ENCODE data around the gene GLRA3.

GLRA3 gene

GRCh38 chr4:174674305-174674840 lies 154.7 kb downstream of the GLRA3 start:
- H3K9me3 ChIP-seq (ENCODE audit: control insufficient read depth, insufficient read depth, low read length), result no peaks in the 10 kb centered on the region
- H3K4me3 ChIP-seq (ENCODE audit: low read depth, low read length), result no peak overlapping the region
- H3K9ac ChIP-seq (ENCODE audit: low read depth, low read length), result no peak overlapping the region
- no peaks in the 10 kb centered on the region for H3K36me3 ChIP-seq (ENCODE audit: control insufficient read depth, insufficient read depth, low read length)
- H3K4me1 ChIP-seq (ENCODE audit: control insufficient read depth, insufficient read depth, low read length), result peaks cover 3% of the 10 kb centered on the region
- H3K27me3 ChIP-seq (ENCODE audit: control insufficient read depth, insufficient read depth, low read length), result no peaks in the 10 kb centered on the region

- Histone ChIP-seq H3K9ac (ENCODE audit: low read depth, low read length) (no peak overlapping the region), H3K4me3 (ENCODE audit: low read depth, low read length) (no peak overlapping the region), H3K4me1 (ENCODE audit: control insufficient read depth, insufficient read depth, low read length) (peaks cover 3% of the 10 kb centered on the region), H3K36me3 (ENCODE audit: control insufficient read depth, insufficient read depth, low read length) (no peaks in the 10 kb centered on the region), H3K27me3 (ENCODE audit: control insufficient read depth, insufficient read depth, low read length) (no peaks in the 10 kb centered on the region), H3K9me3 (ENCODE audit: control insufficient read depth, insufficient read depth, low read length) (no peaks in the 10 kb centered on the region)
These were observed 155.2 kb downstream of the GLRA3 start for GRCh38 chr4:174673865-174674264.

- Histone ChIP-seq H3K4me1 (ENCODE audit: control insufficient read depth, insufficient read depth, low read length) (peaks cover 3% of the 10 kb centered on the region), H3K4me3 (ENCODE audit: low read depth, low read length) (no peak overlapping the region), H3K36me3 (ENCODE audit: control insufficient read depth, insufficient read depth, low read length) (no peaks in the 10 kb centered on the region), H3K9me3 (ENCODE audit: control insufficient read depth, insufficient read depth, low read length) (no peaks in the 10 kb centered on the region), H3K9ac (ENCODE audit: low read depth, low read length) (no peak overlapping the region), H3K27me3 (ENCODE audit: control insufficient read depth, insufficient read depth, low read length) (no peaks in the 10 kb centered on the region)
These were observed 156.8 kb downstream of the GLRA3 start for GRCh38 chr4:174672276-174672675.

GRCh38 chr4:174669270-174669669 lies 159.8 kb downstream of the GLRA3 start:
- H3K36me3 ChIP-seq (ENCODE audit: control insufficient read depth, insufficient read depth, low read length), result no peaks in the 10 kb centered on the region
- H3K9ac ChIP-seq (ENCODE audit: low read depth, low read length), result no peak overlapping the region
- no peak overlapping the region for H3K4me3 ChIP-seq (ENCODE audit: low read depth, low read length)
- H3K27me3 ChIP-seq (ENCODE audit: control insufficient read depth, insufficient read depth, low read length), result no peaks in the 10 kb centered on the region
- peaks cover 3% of the 10 kb centered on the region for H3K4me1 ChIP-seq (ENCODE audit: control insufficient read depth, insufficient read depth, low read length)
- H3K9me3 ChIP-seq (ENCODE audit: control insufficient read depth, insufficient read depth, low read length), result no peaks in the 10 kb centered on the region

- Histone ChIP-seq H3K36me3 (ENCODE audit: control insufficient read depth, insufficient read depth, low read length) (no peaks in the 10 kb centered on the region), H3K9me3 (ENCODE audit: control insufficient read depth, insufficient read depth, low read length) (no peaks in the 10 kb centered on the region), H3K4me3 (ENCODE audit: low read depth, low read length) (no peak overlapping the region), H3K4me1 (ENCODE audit: control insufficient read depth, insufficient read depth, low read length) (no peaks in the 10 kb centered on the region), H3K27me3 (ENCODE audit: control insufficient read depth, insufficient read depth, low read length) (no peaks in the 10 kb centered on the region), H3K9ac (ENCODE audit: low read depth, low read length) (no peak overlapping the region)
These were observed 163.2 kb downstream of the GLRA3 start for GRCh38 chr4:174665799-174666198.

- Histone ChIP-seq H3K36me3 (ENCODE audit: control insufficient read depth, insufficient read depth, low read length) (no peaks in the 10 kb centered on the region), H3K4me1 (ENCODE audit: control insufficient read depth, insufficient read depth, low read length) (no peaks in the 10 kb centered on the region), H3K27me3 (ENCODE audit: control insufficient read depth, insufficient read depth, low read length) (no peaks in the 10 kb centered on the region), H3K9me3 (ENCODE audit: control insufficient read depth, insufficient read depth, low read length) (no peaks in the 10 kb centered on the region), H3K9ac (ENCODE audit: low read depth, low read length) (no peak overlapping the region), H3K4me3 (ENCODE audit: low read depth, low read length) (no peak overlapping the region)
These were observed 165.8 kb downstream of the GLRA3 start for GRCh38 chr4:174663216-174663615.

GRCh38 chr4:174658246-174658645 lies 170.8 kb downstream of the GLRA3 start:
- Histone ChIP-seq H3K9me3 (ENCODE audit: control insufficient read depth, insufficient read depth, low read length) (no peaks in the 10 kb centered on the region), H3K36me3 (ENCODE audit: control insufficient read depth, insufficient read depth, low read length) (no peaks in the 10 kb centered on the region), H3K4me1 (ENCODE audit: control insufficient read depth, insufficient read depth, low read length) (no peaks in the 10 kb centered on the region), H3K4me3 (ENCODE audit: low read depth, low read length) (no peak overlapping the region), H3K27me3 (ENCODE audit: control insufficient read depth, insufficient read depth, low read length) (no peaks in the 10 kb centered on the region), H3K9ac (ENCODE audit: low read depth, low read length) (no peak overlapping the region)

GRCh38 chr4:174657472-174657871 lies 171.6 kb downstream of the GLRA3 start:
- no peak overlapping the region for H3K9ac ChIP-seq (ENCODE audit: low read depth, low read length)
- no peaks in the 10 kb centered on the region for H3K36me3 ChIP-seq (ENCODE audit: control insufficient read depth, insufficient read depth, low read length)
- no peaks in the 10 kb centered on the region for H3K27me3 ChIP-seq (ENCODE audit: control insufficient read depth, insufficient read depth, low read length)
- H3K4me1 ChIP-seq (ENCODE audit: control insufficient read depth, insufficient read depth, low read length), result no peaks in the 10 kb centered on the region
- H3K4me3 ChIP-seq (ENCODE audit: low read depth, low read length), result no peak overlapping the region
- H3K9me3 ChIP-seq (ENCODE audit: control insufficient read depth, insufficient read depth, low read length), result no peaks in the 10 kb centered on the region

- no peaks in the 10 kb centered on the region for H3K27me3 ChIP-seq (ENCODE audit: control insufficient read depth, insufficient read depth, low read length)
- no peaks in the 10 kb centered on the region for H3K9me3 ChIP-seq (ENCODE audit: control insufficient read depth, insufficient read depth, low read length)
- H3K4me3 ChIP-seq (ENCODE audit: low read depth, low read length), result no peak overlapping the region
- H3K9ac ChIP-seq (ENCODE audit: low read depth, low read length), result no peak overlapping the region
- no peaks in the 10 kb centered on the region for H3K36me3 ChIP-seq (ENCODE audit: control insufficient read depth, insufficient read depth, low read length)
- no peaks in the 10 kb centered on the region for H3K4me1 ChIP-seq (ENCODE audit: control insufficient read depth, insufficient read depth, low read length)
These were observed 174.4 kb downstream of the GLRA3 start for GRCh38 chr4:174654634-174655033.

GRCh38 chr4:174650711-174651355 lies 178.2 kb downstream of the GLRA3 start:
- H3K27me3 ChIP-seq (ENCODE audit: control insufficient read depth, insufficient read depth, low read length), result no peaks in the 10 kb centered on the region
- H3K9ac ChIP-seq (ENCODE audit: low read depth, low read length), result no peak overlapping the region
- no peaks in the 10 kb centered on the region for H3K4me1 ChIP-seq (ENCODE audit: control insufficient read depth, insufficient read depth, low read length)
- no peak overlapping the region for H3K4me3 ChIP-seq (ENCODE audit: low read depth, low read length)
- no peaks in the 10 kb centered on the region for H3K36me3 ChIP-seq (ENCODE audit: control insufficient read depth, insufficient read depth, low read length)
- no peaks in the 10 kb centered on the region for H3K9me3 ChIP-seq (ENCODE audit: control insufficient read depth, insufficient read depth, low read length)

GRCh38 chr4:174648812-174649211 lies 180.2 kb downstream of the GLRA3 start:
- Histone ChIP-seq H3K4me3 (ENCODE audit: low read depth, low read length) (no peak overlapping the region), H3K9ac (ENCODE audit: low read depth, low read length) (no peak overlapping the region), H3K4me1 (ENCODE audit: control insufficient read depth, insufficient read depth, low read length) (no peaks in the 10 kb centered on the region), H3K36me3 (ENCODE audit: control insufficient read depth, insufficient read depth, low read length) (no peaks in the 10 kb centered on the region), H3K27me3 (ENCODE audit: control insufficient read depth, insufficient read depth, low read length) (no peaks in the 10 kb centered on the region), H3K9me3 (ENCODE audit: control insufficient read depth, insufficient read depth, low read length) (no peaks in the 10 kb centered on the region)

- no peaks in the 10 kb centered on the region for H3K4me1 ChIP-seq (ENCODE audit: control insufficient read depth, insufficient read depth, low read length)
- H3K9ac ChIP-seq (ENCODE audit: low read depth, low read length), result no peak overlapping the region
- no peaks in the 10 kb centered on the region for H3K9me3 ChIP-seq (ENCODE audit: control insufficient read depth, insufficient read depth, low read length)
- no peaks in the 10 kb centered on the region for H3K36me3 ChIP-seq (ENCODE audit: control insufficient read depth, insufficient read depth, low read length)
- H3K27me3 ChIP-seq (ENCODE audit: control insufficient read depth, insufficient read depth, low read length), result no peaks in the 10 kb centered on the region
- H3K4me3 ChIP-seq (ENCODE audit: low read depth, low read length), result no peak overlapping the region
These were observed 182.7 kb downstream of the GLRA3 start for GRCh38 chr4:174646326-174646725.
